Activated CD8-positive, alpha-beta memory T cell treated with anti-CD3 and anti-CD28 coated beads for 4 hours (primary cell): ENCODE results near the gene MRPL41.
"Not testable (repeated sequence)": the region's sequence is repeated elsewhere in the genome, so short reads cannot be mapped to it uniquely, and the experiment has no call there.

Experiments used
- DNase-seq, 2 donors: peaks; one replicate each; pipeline ENCODE4 v3.0.0-alpha.2; 2020; ENCODE audit warnings: low read depth in 2 of 2

MRPL41 gene

GRCh38 chr9:137521405-137521985, 30.2 kb upstream of the MRPL41 start:
- DNase-seq: no peak

GRCh38 chr9:137522746-137523455, 28.8 kb upstream of the MRPL41 start:
- no peak for DNase-seq

- DNase-seq: no peak
Observed at GRCh38 chr9:137524161-137524980, 27.3 kb upstream of the MRPL41 start.

GRCh38 chr9:137524981-137525317, 26.7 kb upstream of the MRPL41 start:
- DNase-seq: no peak

GRCh38 chr9:137530331-137530730, 21.3 kb upstream of the MRPL41 start:
- DNase-seq: no peak

- DNase-seq: no peak
Observed at GRCh38 chr9:137531099-137531765, 20.4 kb upstream of the MRPL41 start.

- not testable (repeated sequence) for DNase-seq
Observed at GRCh38 chr9:137532891-137533468, 18.7 kb upstream of the MRPL41 start.

GRCh38 chr9:137534256-137535119, 17.2 kb upstream of the MRPL41 start:
- no peak for DNase-seq

- DNase-seq: no peak
Observed at GRCh38 chr9:137535120-137535428, 16.6 kb upstream of the MRPL41 start.

- not testable (repeated sequence) for DNase-seq
Observed at GRCh38 chr9:137536594-137537131, 15.0 kb upstream of the MRPL41 start.

- DNase-seq: no peak
Observed at GRCh38 chr9:137538058-137538457, 13.6 kb upstream of the MRPL41 start.

- DNase-seq: no peak
Observed at GRCh38 chr9:137540536-137540935, 11.1 kb upstream of the MRPL41 start.

- DNase-seq: no peak
Observed at GRCh38 chr9:137542486-137542885, 9.2 kb upstream of the MRPL41 start.

- DNase-seq: no peak
Observed at GRCh38 chr9:137543237-137543963, 8.3 kb upstream of the MRPL41 start.

- no peak for DNase-seq
Observed at GRCh38 chr9:137544176-137544760, 7.4 kb upstream of the MRPL41 start.

- DNase-seq: no peak
Observed at GRCh38 chr9:137545123-137545522, 6.6 kb upstream of the MRPL41 start.

GRCh38 chr9:137547687-137548543, 3.8 kb upstream of the MRPL41 start:
- DNase-seq: no peak

GRCh38 chr9:137550231-137550621, 1.5 kb upstream of the MRPL41 start, which contains the start of gene PNPLA7:
Gene PNPLA7, minus strand, starts transcription at chr9:137550402. Its CDS starts 205 bp downstream, at chr9:137550197.
- no peak for DNase-seq

GRCh38 chr9:137550958-137551263, 768 bp upstream of the MRPL41 start:
- DNase-seq: not testable (repeated sequence)
